Measurements from ENCODE around the gene PGM2L1. TPM values are rescaled to one million over a fixed set of nuclear protein-coding genes. Genes with fewer than 3 reads are reported as not detected.
A peak's percentile ranks its signal among the peaks of the same experiment; 100 is the strongest.

PGM2L1 gene
- total RNA-seq, 1 donor, result 7.2 TPM

DNA sequence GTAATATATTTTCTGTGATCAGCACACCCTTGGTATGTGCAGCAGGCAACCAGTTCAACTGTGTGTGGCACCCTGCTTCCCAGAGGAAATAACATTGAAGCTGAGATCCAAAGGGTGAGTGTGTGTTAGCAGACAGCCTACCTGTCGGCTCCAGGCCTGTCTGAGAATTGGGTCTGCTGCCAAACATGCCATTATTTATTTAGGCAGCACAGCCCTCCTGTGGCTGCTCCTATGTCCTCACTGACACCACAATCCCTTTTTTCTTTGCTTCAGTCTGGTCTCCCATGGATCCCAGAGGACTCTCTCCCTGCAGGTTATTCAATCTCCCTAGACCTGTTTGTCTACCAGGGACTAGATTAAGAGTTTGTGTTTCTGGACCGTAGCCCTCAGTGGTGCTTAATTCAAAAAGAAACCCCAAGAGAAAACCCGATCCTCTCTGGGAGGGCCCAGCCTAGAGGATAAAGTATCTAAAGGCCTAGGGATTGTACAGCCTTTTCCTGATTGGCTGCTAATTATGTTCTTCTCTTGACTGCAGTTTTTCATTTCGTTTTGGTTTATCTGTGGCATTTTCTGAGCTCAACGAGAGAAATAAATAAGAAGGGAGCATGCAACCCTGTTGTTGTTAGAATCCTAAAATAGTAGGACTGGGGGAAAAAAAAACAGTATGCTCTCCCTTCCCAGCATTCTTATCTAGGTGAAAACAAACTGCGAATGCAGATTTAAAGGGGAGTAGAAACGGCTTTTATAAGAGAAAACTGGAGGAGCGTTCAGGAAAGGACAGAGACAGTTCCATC, 45.0 kb upstream of the PGM2L1 start:
- no peaks in the 10 kb centered on the region for H4K20me1 ChIP-seq (ENCODE audit: insufficient read depth, low read length)
- TF ChIP-seq, protein P1, sequence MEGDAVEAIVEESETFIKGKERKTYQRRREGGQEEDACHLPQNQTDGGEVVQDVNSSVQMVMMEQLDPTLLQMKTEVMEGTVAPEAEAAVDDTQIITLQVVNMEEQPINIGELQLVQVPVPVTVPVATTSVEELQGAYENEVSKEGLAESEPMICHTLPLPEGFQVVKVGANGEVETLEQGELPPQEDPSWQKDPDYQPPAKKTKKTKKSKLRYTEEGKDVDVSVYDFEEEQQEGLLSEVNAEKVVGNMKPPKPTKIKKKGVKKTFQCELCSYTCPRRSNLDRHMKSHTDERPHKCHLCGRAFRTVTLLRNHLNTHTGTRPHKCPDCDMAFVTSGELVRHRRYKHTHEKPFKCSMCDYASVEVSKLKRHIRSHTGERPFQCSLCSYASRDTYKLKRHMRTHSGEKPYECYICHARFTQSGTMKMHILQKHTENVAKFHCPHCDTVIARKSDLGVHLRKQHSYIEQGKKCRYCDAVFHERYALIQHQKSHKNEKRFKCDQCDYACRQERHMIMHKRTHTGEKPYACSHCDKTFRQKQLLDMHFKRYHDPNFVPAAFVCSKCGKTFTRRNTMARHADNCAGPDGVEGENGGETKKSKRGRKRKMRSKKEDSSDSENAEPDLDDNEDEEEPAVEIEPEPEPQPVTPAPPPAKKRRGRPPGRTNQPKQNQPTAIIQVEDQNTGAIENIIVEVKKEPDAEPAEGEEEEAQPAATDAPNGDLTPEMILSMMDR (IDR thresholded peaks at IDR 0.05; ENCODE audit: extremely low read depth, low read depth, low read length), result peak; percentile 10
- DNase-seq (ENCODE audit: insufficient read length, low spot score, missing footprints), result no peak
- H3K36me3 ChIP-seq (ENCODE audit: insufficient read depth, low read length), result no peaks in the 10 kb centered on the region
- peak overlapping the region; percentile 40 for H3K4me2 ChIP-seq (ENCODE audit: insufficient read depth, low read length)
- no peaks in the 10 kb centered on the region for H3K9me3 ChIP-seq (ENCODE audit: low read depth, low read length)
- H2AFZ ChIP-seq (ENCODE audit: low read length), result peak overlapping the region; percentile 53
- H3K4me3 ChIP-seq (ENCODE audit: insufficient read depth, low read length), result peak overlapping the region; percentile 7
- H3K27ac ChIP-seq (ENCODE audit: low read depth, low read length), result no peak overlapping the region
- H3K79me2 ChIP-seq (ENCODE audit: insufficient read depth, low read length), result no peaks in the 10 kb centered on the region
- H3K27me3 ChIP-seq (ENCODE audit: insufficient read depth, low read length), result no peaks in the 10 kb centered on the region
- peaks cover 11% of the 10 kb centered on the region for H3K4me1 ChIP-seq (ENCODE audit: insufficient read depth, low read length)

GRCh38 chr11:74442636-74443035, 44.4 kb upstream of the PGM2L1 start:
- no peaks in the 10 kb centered on the region for H3K79me2 ChIP-seq (ENCODE audit: insufficient read depth, low read length)
- no peak overlapping the region for H3K4me2 ChIP-seq (ENCODE audit: insufficient read depth, low read length)
- no peaks in the 10 kb centered on the region for H4K20me1 ChIP-seq (ENCODE audit: insufficient read depth, low read length)
- H3K9me3 ChIP-seq (ENCODE audit: low read depth, low read length), result no peaks in the 10 kb centered on the region
- no peaks in the 10 kb centered on the region for H3K36me3 ChIP-seq (ENCODE audit: insufficient read depth, low read length)
- no peak overlapping the region for H3K4me3 ChIP-seq (ENCODE audit: insufficient read depth, low read length)
- H3K27ac ChIP-seq (ENCODE audit: low read depth, low read length), result no peak overlapping the region
- no peaks in the 10 kb centered on the region for H3K27me3 ChIP-seq (ENCODE audit: insufficient read depth, low read length)
- no peak for DNase-seq (ENCODE audit: insufficient read length, low spot score, missing footprints)
- TF ChIP-seq, protein P1 (IDR thresholded peaks at IDR 0.05; ENCODE audit: extremely low read depth, low read depth, low read length), result no peak
- peaks cover 12% of the 10 kb centered on the region for H3K4me1 ChIP-seq (ENCODE audit: insufficient read depth, low read length)
- no peak overlapping the region for H2AFZ ChIP-seq (ENCODE audit: low read length)

GRCh38 chr11:74438681-74439080, 40.4 kb upstream of the PGM2L1 start:
- H3K4me1 ChIP-seq (ENCODE audit: insufficient read depth, low read length), result peaks cover 13% of the 10 kb centered on the region

DNA sequence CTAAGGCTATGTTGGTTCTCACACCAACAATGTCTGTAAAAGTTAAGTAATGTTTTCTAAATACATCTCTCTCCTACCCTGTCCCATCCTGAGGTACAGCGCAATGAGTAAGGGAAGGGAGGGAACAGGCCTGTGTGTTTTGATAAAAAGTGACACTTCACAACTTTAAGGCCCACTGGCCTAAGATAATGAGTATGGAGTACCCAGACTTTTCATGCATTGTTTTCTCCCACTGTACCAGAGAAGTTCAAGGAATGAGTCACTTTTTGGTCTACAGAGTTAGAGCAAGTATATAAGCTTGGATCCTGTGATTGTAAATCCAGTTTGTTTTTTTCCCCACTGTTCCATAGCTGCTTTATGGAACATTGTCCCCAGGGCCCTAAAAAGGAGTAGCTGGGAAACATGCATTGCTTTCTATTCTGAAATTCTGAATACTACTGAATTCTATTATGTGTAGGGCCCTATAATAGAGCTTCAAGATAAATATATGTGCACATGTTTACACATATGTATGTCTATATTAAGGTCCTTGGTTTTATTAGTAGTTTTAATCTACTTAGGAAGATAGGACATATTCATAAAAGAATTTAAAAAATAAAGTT, 39.3 kb upstream of the PGM2L1 start:
- Histone ChIP-seq H3K4me3 (ENCODE audit: insufficient read depth, low read length) (no peak overlapping the region), H3K4me2 (ENCODE audit: insufficient read depth, low read length) (no peak overlapping the region), H2AFZ (ENCODE audit: low read length) (peak overlapping the region; percentile 49), H3K79me2 (ENCODE audit: insufficient read depth, low read length) (no peaks in the 10 kb centered on the region), H3K4me1 (ENCODE audit: insufficient read depth, low read length) (peaks cover 4% of the 10 kb centered on the region), H4K20me1 (ENCODE audit: insufficient read depth, low read length) (no peaks in the 10 kb centered on the region), H3K27ac (ENCODE audit: low read depth, low read length) (no peak overlapping the region), H3K9me3 (ENCODE audit: low read depth, low read length) (no peaks in the 10 kb centered on the region), H3K27me3 (ENCODE audit: insufficient read depth, low read length) (no peaks in the 10 kb centered on the region), H3K36me3 (ENCODE audit: insufficient read depth, low read length) (no peaks in the 10 kb centered on the region)
- TF ChIP-seq, protein P1 (IDR thresholded peaks at IDR 0.05; ENCODE audit: extremely low read depth, low read depth, low read length), result no peak
- DNase-seq (ENCODE audit: insufficient read length, low spot score, missing footprints), result no peak

More at GRCh38 chr11:74438681-74439080, 40.4 kb upstream of the PGM2L1 start:
- Histone ChIP-seq H3K36me3 (ENCODE audit: insufficient read depth, low read length) (no peaks in the 10 kb centered on the region), H3K79me2 (ENCODE audit: insufficient read depth, low read length) (no peaks in the 10 kb centered on the region), H4K20me1 (ENCODE audit: insufficient read depth, low read length) (no peaks in the 10 kb centered on the region), H2AFZ (ENCODE audit: low read length) (no peak overlapping the region), H3K4me2 (ENCODE audit: insufficient read depth, low read length) (no peak overlapping the region), H3K4me3 (ENCODE audit: insufficient read depth, low read length) (no peak overlapping the region), H3K27ac (ENCODE audit: low read depth, low read length) (no peak overlapping the region), H3K9me3 (ENCODE audit: low read depth, low read length) (no peaks in the 10 kb centered on the region), H3K27me3 (ENCODE audit: insufficient read depth, low read length) (no peaks in the 10 kb centered on the region)
- TF ChIP-seq, protein P1 (IDR thresholded peaks at IDR 0.05; ENCODE audit: extremely low read depth, low read depth, low read length), result no peak
- no peak for DNase-seq (ENCODE audit: insufficient read length, low spot score, missing footprints)
